GM18505 (cell line): ENCODE results near the gene FAM107A.

Source experiments
- ATAC-seq: cut with Tn5 transposase; IDR thresholded peaks from one replicate; pipeline ENCODE4 v1.9.1; 2021; ENCODE audit not compliant: unreplicated experiment
- POLR2A ChIP-seq: IDR thresholded peaks from 4 replicates; pipeline ENCODE4 v1.6.1; 2011; ENCODE audit warnings: borderline replicate concordance; ENCODE audit not compliant: insufficient read depth, insufficient read length; ENCODE audit errors: extremely low read depth

FAM107A gene, protein sequence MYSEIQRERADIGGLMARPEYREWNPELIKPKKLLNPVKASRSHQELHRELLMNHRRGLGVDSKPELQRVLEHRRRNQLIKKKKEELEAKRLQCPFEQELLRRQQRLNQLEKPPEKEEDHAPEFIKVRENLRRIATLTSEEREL

DNA sequence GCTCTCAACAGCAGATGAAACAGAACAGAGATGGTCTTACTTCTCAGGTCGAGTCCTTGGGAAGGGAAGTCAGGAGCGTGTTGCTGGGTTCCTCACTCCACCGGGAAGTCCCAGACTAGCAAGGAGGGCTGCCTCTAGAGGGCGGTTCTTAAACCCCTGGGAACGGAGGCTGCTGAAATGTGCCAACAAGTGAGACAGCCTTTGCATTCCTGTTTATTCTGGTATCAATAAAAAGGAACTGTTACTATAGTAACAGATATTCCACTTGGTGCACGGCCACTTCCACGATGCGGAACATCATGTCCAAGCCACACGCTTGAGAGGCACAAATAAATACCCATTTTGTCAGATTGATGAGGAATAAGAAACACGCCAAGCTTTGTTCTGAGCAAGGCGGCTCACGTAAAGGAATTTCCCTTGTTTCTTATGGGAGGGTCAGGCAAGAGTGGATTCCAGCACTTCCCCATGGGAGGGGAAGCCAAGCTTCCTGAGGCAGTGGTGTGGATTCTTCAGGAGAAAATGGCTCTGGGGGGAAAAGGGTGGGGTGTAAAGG is at the start of gene FAM107A:
Gene FAM107A, minus strand, starts transcription at position 123 of the 553 bp plus-strand sequence. CDS start 7,531 bp downstream, outside the sequence.
- ATAC-seq = no peak
- TF ChIP-seq POLR2A = no peak

DNA sequence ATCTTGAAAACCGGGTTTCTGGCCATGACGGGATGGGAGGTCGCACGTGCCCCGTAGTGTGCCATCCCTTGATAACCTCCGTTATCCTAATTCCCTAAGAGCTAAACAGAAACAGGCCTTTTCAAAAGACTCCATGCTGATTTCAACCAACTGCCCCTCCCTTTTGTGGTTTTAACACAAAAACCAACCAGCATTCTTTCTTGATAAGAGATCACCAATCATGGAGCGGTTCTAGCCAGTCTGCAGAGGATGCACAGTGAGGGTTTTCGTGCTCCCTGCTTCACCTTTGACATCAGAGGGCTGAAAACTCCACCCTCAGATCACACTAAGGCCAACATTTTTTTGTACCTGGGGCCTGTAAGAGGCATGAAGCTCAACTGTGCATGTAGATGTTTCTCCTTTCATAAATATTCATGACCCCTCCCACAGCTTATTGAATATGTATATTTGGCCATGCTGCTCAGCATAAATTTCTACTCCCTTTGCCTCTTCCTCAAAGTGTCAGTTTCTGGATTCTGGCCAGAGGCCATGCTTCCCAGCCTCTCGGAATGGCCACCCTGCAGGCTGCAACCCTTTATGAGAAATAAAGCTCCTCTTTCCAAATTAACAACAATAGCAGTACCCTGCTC is 48.1 kb upstream of the FAM107A start:
- TF ChIP-seq POLR2A = no peak
- ATAC-seq = no peak

DNA sequence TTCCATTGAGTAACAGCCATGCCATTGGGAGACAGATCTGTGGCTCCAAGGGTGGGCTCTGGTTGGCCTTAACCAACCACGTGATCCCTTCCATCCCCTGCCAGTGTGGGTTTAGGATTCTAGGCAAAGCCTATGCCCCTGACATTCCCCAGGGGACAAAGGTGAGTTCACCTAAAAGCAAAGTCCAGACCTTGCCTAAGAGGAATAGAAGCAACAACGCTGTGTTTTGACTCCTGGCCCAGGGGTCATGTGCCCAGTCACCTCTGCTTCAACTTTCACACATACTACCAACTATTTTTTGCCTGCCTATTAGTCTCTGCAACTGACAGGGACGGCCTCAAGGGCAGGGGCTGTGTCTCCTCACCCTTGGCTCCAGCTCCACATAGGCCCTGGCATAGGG is 47.4 kb upstream of the FAM107A start:
- no peak for TF ChIP-seq POLR2A

DNA sequence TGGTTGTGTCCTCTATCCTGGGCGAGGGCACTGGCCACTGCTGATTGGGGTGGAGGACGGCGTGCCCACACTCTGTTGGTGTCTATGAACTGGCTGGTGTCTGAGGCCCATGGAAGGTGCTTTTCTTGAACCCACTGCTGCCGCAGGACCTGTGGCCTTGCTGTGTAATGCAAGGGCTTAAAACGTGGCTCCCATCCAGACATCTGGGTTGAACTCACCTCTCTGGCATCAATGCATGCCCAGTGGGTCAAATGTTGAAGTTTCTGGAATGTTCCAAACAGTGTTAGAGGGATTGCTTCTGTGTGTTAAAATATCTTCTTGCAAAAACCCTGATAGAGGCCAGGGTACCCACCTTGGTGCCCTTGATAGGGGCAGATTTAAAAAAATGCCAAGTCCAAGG is 46.8 kb upstream of the FAM107A start:
- no peak for ATAC-seq
- no peak for TF ChIP-seq POLR2A

More for the DNA sequence above, 47.4 kb upstream of the FAM107A start:
- no peak for ATAC-seq

DNA sequence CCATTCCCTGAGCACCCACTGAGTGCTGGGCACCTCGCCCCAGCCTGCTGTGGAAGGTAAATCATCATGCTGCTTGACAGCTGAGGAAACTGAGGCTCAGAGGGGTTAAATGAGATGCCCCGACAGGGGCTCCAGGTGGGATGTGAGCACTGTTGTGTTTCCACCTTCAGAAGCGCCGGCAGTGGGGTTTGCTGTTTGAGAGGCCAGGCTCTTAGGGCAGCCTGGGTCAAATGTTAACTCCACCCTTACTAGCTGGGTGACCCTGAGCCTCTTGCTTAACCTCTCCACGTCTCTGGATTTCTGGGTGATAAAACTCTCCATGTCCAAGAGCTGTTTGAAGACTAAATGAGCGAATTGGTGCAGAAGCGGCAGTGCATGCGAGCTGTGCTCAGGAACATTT is 46.3 kb upstream of the FAM107A start:
- no peak for TF ChIP-seq POLR2A
- no peak for ATAC-seq

DNA sequence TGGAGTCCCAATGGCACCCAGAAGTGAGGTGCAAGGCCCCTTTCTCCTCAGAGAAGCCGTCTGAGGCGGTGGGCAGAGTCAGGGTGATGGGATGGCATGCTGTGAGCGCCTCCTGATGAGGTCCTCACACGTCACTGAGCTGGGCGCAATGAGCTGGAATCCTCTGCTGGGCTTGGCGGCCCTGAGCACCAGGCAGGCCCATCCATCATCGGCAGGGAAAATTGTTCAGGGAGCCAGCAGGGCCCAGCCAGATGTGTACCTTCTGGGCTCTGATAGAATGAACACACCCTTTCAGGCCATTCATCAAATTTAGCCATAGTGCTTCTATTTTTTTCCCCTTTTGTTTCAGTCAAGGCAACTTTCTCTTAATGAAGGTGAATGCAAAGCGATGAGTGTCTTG is 45.7 kb upstream of the FAM107A start:
- TF ChIP-seq POLR2A = no peak
- ATAC-seq = no peak

DNA sequence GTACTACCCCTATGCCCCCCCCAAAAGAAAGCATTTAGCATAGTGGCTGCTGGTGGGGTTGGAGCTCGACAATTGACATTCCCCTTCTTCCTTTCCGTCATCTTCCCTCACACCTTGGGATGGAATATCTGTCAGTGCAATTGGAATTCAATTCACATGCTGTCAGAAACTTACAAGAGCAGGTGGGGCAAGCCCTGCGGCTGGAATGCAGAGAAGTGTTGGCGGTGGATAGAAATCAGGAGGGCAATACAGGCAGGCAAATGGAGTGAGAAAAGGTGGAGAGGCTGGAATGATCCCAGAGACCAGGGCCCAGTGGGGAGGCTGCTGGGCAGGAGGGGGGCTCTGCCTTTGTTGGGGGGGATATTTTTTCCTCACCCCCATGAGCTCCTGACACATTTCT is 45.2 kb upstream of the FAM107A start:
- no peak for TF ChIP-seq POLR2A
- ATAC-seq = no peak

DNA sequence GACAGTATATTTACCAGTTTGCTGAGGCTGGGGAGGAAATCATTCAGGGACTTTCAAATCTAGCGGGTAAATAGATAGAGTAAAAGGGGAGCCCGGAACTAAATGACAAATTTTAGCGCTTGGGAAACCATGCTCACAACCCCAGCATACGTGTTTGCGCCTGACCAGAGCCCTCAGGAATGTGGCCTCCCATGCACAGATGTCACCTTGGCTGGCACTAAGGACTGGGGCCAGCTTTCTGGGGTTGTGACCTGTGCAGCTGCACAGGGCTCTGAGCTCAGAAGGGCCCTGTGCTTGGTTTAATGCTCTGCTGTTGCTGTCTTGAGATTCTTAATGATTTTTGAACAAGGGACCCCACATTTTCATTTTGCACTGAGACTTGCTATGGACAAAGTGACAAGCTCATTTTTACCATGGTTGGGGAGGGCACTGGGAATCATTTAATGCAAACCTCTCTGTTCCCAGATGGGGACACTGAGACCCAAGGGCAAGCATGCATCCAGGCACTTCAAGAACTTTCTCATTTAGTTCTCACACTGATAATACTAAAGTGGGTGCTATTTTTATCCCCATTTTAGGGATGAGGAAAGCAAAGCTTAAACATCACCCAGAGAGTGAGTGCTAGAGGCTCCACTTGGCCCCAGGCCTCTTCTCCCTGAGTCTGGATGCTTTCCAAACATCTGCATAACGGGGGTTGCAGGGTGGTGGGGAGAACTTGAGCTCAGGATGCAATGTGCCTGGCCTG is 44.1 kb upstream of the FAM107A start:
- no peak for ATAC-seq
- TF ChIP-seq POLR2A = no peak

DNA sequence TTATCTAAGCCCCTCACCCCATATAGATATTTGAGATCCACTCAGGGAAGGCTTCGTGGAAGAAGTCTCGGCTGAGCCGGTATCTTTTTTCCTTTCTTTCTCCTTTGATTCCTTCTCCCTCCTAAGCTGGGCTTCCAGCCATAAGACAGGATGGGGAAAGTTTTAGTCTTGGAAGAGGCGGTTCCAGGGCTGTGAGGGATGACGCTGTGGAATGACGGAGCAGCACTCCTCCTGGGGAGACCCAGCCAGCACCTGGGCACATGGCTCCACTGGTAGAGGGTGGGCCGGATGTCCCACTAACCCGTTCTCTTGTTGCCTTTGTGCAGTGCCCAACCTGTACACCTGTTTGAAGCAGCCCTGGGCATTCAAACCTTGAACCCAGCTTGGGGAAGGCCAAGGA is 43.2 kb upstream of the FAM107A start:
- TF ChIP-seq POLR2A = no peak
- ATAC-seq = no peak

DNA sequence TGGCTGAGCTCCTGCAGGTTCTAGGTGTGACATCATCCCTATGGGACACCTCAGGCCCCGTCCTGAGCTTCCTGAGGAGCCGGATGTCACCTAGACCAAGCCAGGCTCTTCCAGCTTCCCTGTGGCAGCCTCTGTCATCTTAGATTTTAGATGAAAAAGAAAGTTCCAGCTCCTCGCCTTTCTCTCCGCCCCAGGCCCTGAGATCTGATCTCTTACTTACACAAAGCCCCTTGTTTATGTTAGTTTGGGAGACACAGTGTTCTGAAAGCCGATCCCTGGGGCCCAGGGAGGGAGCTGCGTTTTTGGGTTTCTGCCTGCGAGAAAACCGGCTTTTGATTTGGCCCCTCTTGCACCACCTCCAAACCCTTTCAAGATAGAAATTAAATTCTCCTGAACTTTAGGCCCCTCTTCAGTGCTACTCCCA is 40.2 kb upstream of the FAM107A start:
- ATAC-seq = no peak
- TF ChIP-seq POLR2A = no peak

DNA sequence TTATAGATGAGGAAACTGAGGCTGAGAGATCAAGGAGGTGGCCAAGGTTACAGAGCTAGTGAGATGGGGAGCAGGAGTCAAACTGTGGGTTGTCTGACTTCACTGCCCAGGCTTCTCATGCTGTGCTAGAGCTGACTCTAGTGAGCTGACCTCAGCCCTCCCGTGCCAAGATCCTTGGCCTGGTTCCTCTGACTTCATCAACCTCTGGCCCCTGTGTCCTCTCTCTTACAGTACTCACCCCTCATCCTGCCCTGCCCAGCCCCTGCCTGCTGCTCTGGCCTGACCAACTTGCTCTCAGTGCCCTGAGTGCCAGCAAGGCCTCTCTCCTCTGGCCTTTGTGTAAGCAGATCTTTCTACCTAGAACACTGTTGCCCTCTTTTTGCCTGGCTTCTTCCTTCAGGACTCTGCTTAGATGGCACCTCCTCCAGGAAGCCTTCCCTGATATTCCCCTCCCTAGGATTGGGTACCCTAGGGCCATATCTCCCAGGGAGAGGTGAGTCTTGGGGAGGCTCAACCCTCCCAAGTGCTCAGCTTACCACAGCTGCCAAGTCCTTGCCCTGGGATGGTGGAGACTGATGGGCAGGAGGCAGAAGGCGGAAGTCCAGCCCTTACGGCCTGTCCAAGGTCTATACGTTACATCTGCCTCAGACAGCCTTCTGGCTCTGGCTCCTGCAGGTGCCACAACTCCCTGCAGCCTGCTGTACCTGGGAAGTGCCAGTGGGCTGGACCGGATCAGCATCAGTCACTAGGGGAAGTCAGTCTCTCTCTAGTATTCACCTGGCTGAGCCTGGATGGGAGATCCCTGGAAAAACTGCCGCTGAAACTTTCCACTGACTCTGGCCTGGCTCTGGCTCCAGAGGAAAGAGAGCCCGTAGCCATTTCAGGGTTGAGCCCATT is 36.3 kb upstream of the FAM107A start:
- no peak for ATAC-seq

DNA sequence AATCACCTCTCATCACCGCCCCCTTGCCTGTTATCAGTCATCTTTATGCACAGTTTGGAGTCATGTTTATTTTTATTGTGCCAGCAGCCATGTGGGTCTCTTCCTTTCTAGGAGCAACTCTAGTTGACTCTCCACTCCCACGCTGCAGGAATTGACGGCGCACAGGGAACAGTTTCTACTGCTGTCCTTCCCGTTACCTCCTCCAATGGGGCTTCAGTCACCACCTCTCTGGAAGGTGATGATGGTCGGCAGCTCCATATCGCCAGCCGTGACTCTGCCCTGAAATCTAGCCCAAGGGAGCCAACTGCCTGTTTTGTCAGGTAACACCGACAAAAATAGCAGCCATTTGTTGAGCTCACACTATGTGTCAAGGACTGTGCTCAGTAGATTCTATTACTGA is 35.6 kb upstream of the FAM107A start:
- TF ChIP-seq POLR2A = no peak
- ATAC-seq = no peak

More for the DNA sequence above, 36.3 kb upstream of the FAM107A start:
- no peak for TF ChIP-seq POLR2A

DNA sequence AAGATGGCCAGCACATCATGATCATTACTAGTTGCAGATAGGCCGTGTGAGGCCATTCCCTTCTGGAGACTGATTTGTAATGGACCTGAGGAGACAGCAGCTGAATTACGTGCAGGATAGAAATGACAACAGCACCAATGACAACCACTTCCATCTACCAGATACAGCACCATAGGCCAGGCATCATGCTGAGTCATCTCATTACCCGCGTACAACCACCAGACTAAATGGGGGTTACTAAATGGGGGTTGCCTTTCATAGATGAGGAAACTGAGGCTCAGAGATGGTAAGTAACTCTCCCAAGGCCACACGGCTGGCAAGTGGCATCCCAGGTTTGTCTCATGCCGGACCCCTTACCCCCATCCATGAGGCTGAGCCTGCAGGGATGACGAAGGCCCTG is 32.8 kb upstream of the FAM107A start:
- ATAC-seq = no peak
- no peak for TF ChIP-seq POLR2A

DNA sequence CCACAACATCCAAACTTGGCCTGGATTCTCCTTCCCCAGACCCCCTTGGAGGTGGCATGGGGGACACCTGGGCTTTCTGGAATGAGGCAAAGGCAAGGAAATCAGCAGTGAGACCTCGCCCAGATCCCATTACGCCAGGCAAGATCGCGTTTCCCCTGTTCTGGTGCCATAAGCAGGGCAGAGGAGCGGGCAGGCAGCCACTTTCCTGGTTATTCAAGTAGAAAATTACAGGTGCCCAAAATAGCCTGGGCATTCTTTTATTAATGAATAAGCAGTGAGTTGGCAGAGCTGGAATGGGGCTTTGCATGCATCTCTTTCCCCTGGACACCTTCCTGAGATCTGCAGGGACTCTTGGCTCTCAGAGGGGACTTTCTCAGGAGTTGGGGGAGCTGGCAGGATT is 31.5 kb upstream of the FAM107A start:
- ATAC-seq = no peak
- TF ChIP-seq POLR2A = no peak

DNA sequence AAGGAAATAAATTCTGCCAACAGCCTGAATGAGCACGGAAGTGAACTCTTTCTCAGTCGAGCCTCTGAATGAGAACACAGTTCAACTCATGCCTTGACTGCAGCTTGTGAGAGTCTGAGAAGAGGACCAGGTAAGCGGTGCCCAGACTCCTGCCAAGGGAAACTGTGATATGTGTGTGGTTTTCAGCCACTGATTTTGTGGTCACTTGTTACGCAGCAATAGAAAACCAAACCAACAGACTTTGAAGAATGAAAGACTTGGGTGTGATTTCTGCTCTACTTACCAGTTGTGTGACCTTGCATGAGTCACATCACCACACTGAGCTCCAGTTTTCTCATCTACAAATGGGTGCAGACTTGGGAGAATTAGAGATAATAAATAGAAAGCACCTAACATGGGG is 30.6 kb upstream of the FAM107A start:
- no peak for TF ChIP-seq POLR2A
- no peak for ATAC-seq
